GM23338 (cell line): ENCODE data around the gene FOXA2. TPM values are rescaled to one million over a fixed set of nuclear protein-coding genes. Genes with fewer than 3 reads are reported as not detected.
A peak's percentile ranks its signal among the peaks of the same experiment; 100 is the strongest.

Experiments used
- ATAC-seq: fragments of 200-7000 bp; cut with Tn5 transposase; 3 replicates; pipeline ENCODE4 v1.9.1; 2020
- DNase-seq: peaks from one replicate; pipeline ENCODE4 v3.0.0-alpha.2; 2015; ENCODE audit warnings: low spot score
- H2AFZ ChIP-seq: fragments of 200-600 bp; sonication (generic); 2 replicates; pipeline ENCODE4 v1.8.0; 2016; ENCODE audit warnings: antibody characterized with exemption, mild to moderate bottlenecking, moderate library complexity
- H3F3A ChIP-seq: fragments of 200-600 bp; sonication (generic); replicated peaks from 2 replicates; pipeline ENCODE4 v1.8.0; 2017; ENCODE audit warnings: antibody characterized with exemption, mixed run types, low read depth
- H3K27ac ChIP-seq: fragments of 200-600 bp; sonication (generic); 2 replicates; pipeline ENCODE4 v1.6.1; 2016; ENCODE audit warnings: low read depth
- H3K27me3 ChIP-seq: fragments of 200-600 bp; sonication (generic); 2 replicates; pipeline ENCODE4 v1.8.0; 2016; ENCODE audit warnings: mild to moderate bottlenecking, mixed run types, moderate library complexity; ENCODE audit not compliant: insufficient read depth
- H3K36me3 ChIP-seq: fragments of 200-600 bp; sonication (generic); 2 replicates; pipeline ENCODE4 v1.8.0; 2016; ENCODE audit warnings: mild to moderate bottlenecking; ENCODE audit not compliant: insufficient read depth
- H3K4me1 ChIP-seq: fragments of 200-600 bp; sonication (generic); 2 replicates; pipeline ENCODE4 v1.8.0; 2016; ENCODE audit warnings: mild to moderate bottlenecking, moderate library complexity; ENCODE audit not compliant: insufficient read depth
- H3K4me2 ChIP-seq: fragments of 200-600 bp; sonication (generic); 2 replicates; pipeline ENCODE4 v1.7.1; 2017; ENCODE audit warnings: mixed run types
- H3K4me3 ChIP-seq: fragments of 200-600 bp; sonication (generic); 2 replicates; pipeline ENCODE4 v1.6.1; 2016; ENCODE audit warnings: mixed run types
- H3K79me2 ChIP-seq: fragments of 200-600 bp; sonication (generic); replicated peaks from 2 replicates; pipeline ENCODE4 v1.8.0; 2017; ENCODE audit warnings: mild to moderate bottlenecking; ENCODE audit not compliant: insufficient read depth
- H3K9me2 ChIP-seq: fragments of 200-600 bp; sonication (generic); 2 replicates; pipeline ENCODE4 v1.8.0; 2017; ENCODE audit not compliant: insufficient read depth
- H4K20me1 ChIP-seq: fragments of 200-600 bp; sonication (generic); replicated peaks from 2 replicates; pipeline ENCODE4 v1.8.0; 2017; ENCODE audit warnings: mild to moderate bottlenecking; ENCODE audit not compliant: insufficient read depth
- H3K27ac Mint-ChIP-seq: 2 replicates; pipeline ENCODE4 v1.8.0; 2020; ENCODE audit warnings: inconsistent platforms, mild to moderate bottlenecking, moderate library complexity, mixed read lengths
- H3K27me3 Mint-ChIP-seq: 3 replicates; pipeline ENCODE4 v1.8.0; 2022; ENCODE audit warnings: low read depth, mild to moderate bottlenecking, moderate library complexity, mixed read lengths, inconsistent platforms; ENCODE audit not compliant: insufficient read depth, poor library complexity
- H3K36me3 Mint-ChIP-seq: 3 replicates; pipeline ENCODE4 v1.8.0; 2021; ENCODE audit warnings: low read depth, mild to moderate bottlenecking, inconsistent platforms, moderate library complexity, mixed read lengths
- H3K4me1 Mint-ChIP-seq: 3 replicates; pipeline ENCODE4 v1.8.0; 2020; ENCODE audit warnings: mild to moderate bottlenecking, inconsistent platforms, mixed read lengths
- H3K4me3 Mint-ChIP-seq: 3 replicates; pipeline ENCODE4 v1.8.0; 2021; ENCODE audit warnings: moderate library complexity, mild to moderate bottlenecking, inconsistent platforms, mixed read lengths
- H3K9me3 Mint-ChIP-seq: 3 replicates; pipeline ENCODE4 v1.8.0; 2020; ENCODE audit warnings: moderate library complexity, mild to moderate bottlenecking, inconsistent platforms, mixed read lengths
- CREB1 ChIP-seq: fragments of 250-450 bp; sonication (Bioruptor Pico); IDR thresholded peaks from 2 replicates; pipeline ENCODE4 v1.5.0; 2020; ENCODE audit warnings: low read depth, mild to moderate bottlenecking, moderate library complexity
- CTCF ChIP-seq, 2 experiments: fragments of 200-600 bp in 1 of 2; sonication (generic) in 1 of 2; conservative IDR thresholded peaks; 2 replicates each; pipeline versions ENCODE4 v1.5.1 to v1.6.1; 2016 to 2017; ENCODE audit warnings: antibody characterized with exemption in 2 of 2, low read depth in 2 of 2, mild to moderate bottlenecking in 2 of 2, moderate library complexity in 1 of 2
- ETS1 ChIP-seq: IDR thresholded peaks from 2 replicates; pipeline ENCODE4 v1.6.1; 2016; ENCODE audit warnings: antibody characterized with exemption
- EZH2 ChIP-seq: fragments of 200-600 bp; sonication (generic); IDR thresholded peaks from one replicate; pipeline ENCODE4 v1.8.0; 2017; ENCODE audit warnings: antibody characterized with exemption, mild to moderate bottlenecking, low read depth; ENCODE audit not compliant: unreplicated experiment
- EZH2phosphoT487 ChIP-seq: fragments of 200-600 bp; sonication (generic); IDR thresholded peaks from one replicate; pipeline ENCODE4 v1.8.1; 2018; ENCODE audit warnings: antibody characterized with exemption; ENCODE audit not compliant: unreplicated experiment
- JUNB ChIP-seq: IDR thresholded peaks from one replicate; pipeline ENCODE4 v1.6.1; 2016; ENCODE audit warnings: antibody characterized with exemption; ENCODE audit not compliant: unreplicated experiment
- POLR2AphosphoS5 ChIP-seq: IDR thresholded peaks from 2 replicates; pipeline ENCODE4 v1.6.1; 2016; ENCODE audit warnings: antibody characterized with exemption, low read depth
- REST ChIP-seq: IDR thresholded peaks from one replicate; pipeline ENCODE4 v1.6.1; 2018; ENCODE audit warnings: antibody characterized with exemption; ENCODE audit not compliant: unreplicated experiment
- STAT1 ChIP-seq: IDR thresholded peaks from one replicate; pipeline ENCODE4 v1.6.1; 2016; ENCODE audit warnings: antibody characterized with exemption; ENCODE audit not compliant: unreplicated experiment
- ZNF114 ChIP-seq: fragments of 250-450 bp; sonication (Bioruptor Pico); IDR thresholded peaks from 2 replicates; pipeline ENCODE4 v1.5.0; 2020; ENCODE audit warnings: mild to moderate bottlenecking, moderate library complexity
- ZNF331 ChIP-seq: fragments of 250-450 bp; sonication (Bioruptor Pico); IDR thresholded peaks from 2 replicates; pipeline ENCODE4 v1.5.0; 2020; ENCODE audit warnings: low read depth, mild to moderate bottlenecking, moderate library complexity
- polyA plus RNA-seq: library from polyadenylated mRNA; unstranded; fragments of >200 nt; fragmentation: Nextera tagmentation; extraction: Ambion mirVana; gene quantifications from 2 replicates; pipeline ENCODE4 v1.2.1, GENCODE V29; 2016
- total RNA-seq: library from RNA; depleted of rRNA; stranded (reverse); fragments of >200 nt; shearing (Covaris generic); gene quantifications from 2 replicates; pipeline ENCODE4 v1.2.3, GENCODE V29; 2014

The FOXA2 gene
- total and polyA plus RNA-seq, 2 experiments from 2014 or later = not detected

- ATAC-seq = no peak
- H3K4me1 Mint-ChIP-seq = peaks cover 82% of the 10 kb centered on the region
Observed at GRCh38 chr20:22559711-22560318, 24.6 kb downstream of the FOXA2 start.

GRCh38 chr20:22557403-22558276 is 26.7 kb downstream of the FOXA2 start:
- peaks cover 70% of the 10 kb centered on the region for H3K4me1 ChIP-seq
- H3F3A ChIP-seq = 0 out of 2 replicates have a peak, but pooled peaks cover 7% of the 10 kb centered on the region
- Mint-ChIP-seq H3K4me3 (no peak overlapping the region; the same call in 2 of the 3 replicates), H3K36me3 (peaks cover 6% of the 10 kb centered on the region), H3K27ac (no peak overlapping the region), H3K27me3 (peaks cover 81% of the 10 kb centered on the region), H3K9me3 (peaks cover 14% of the 10 kb centered on the region), H3K4me1 (peaks cover 65% of the 10 kb centered on the region)
- H3K4me2 ChIP-seq = peak overlapping the region; percentile 53; the same call in 1 of the 2 replicates
- H4K20me1 ChIP-seq = peaks cover 28% of the 10 kb centered on the region
- no peaks in the 10 kb centered on the region for H3K79me2 ChIP-seq
- H3K4me3 ChIP-seq = no peak overlapping the region
- peaks cover 88% of the 10 kb centered on the region for H3K27me3 ChIP-seq
- peaks cover 15% of the 10 kb centered on the region; the same call in 1 of the 2 replicates for H3K9me2 ChIP-seq
- no peak for DNase-seq
- no peak overlapping the region for H3K27ac ChIP-seq
- no peak overlapping the region for H2AFZ ChIP-seq
- peak; percentile 19 for ATAC-seq
- no peaks in the 10 kb centered on the region; the same call in 1 of the 2 replicates for H3K36me3 ChIP-seq
- TF ChIP-seq JUNB = no peak
- no peak for TF ChIP-seq STAT1
- no peak for TF ChIP-seq EZH2
- TF ChIP-seq REST = no peak
- TF ChIP-seq CREB1 = no peak
- no peak for TF ChIP-seq ZNF114 (CRISPR knock-in tag)
- TF ChIP-seq ETS1 = no peak
- no peak for TF ChIP-seq POLR2AphosphoS5
- TF ChIP-seq ZNF331 = no peak
- TF ChIP-seq CTCF (conservative IDR thresholded peaks at IDR 0.05; ENCODE audit: low read depth in 2 of 2) = no peak
- TF ChIP-seq EZH2phosphoT487 = no peak

More at GRCh38 chr20:22559711-22560318, 24.6 kb downstream of the FOXA2 start:
- DNase-seq = no peak
- Mint-ChIP-seq H3K27me3 (peaks cover 95% of the 10 kb centered on the region), H3K9me3 (no peaks in the 10 kb centered on the region), H3K36me3 (no peaks in the 10 kb centered on the region), H3K27ac (no peak overlapping the region), H3K4me3 (no peak overlapping the region)
- no peaks in the 10 kb centered on the region for H3K36me3 ChIP-seq
- H3K27me3 ChIP-seq = peaks cover 100% of the 10 kb centered on the region
- no peak overlapping the region for H2AFZ ChIP-seq
- H3K4me2 ChIP-seq = no peak overlapping the region
- TF ChIP-seq ZNF114 (CRISPR knock-in tag) (no peak), EZH2 (peak; percentile 40)
- H3K4me3 ChIP-seq = no peak overlapping the region
- peaks cover 41% of the 10 kb centered on the region for H4K20me1 ChIP-seq
- peaks cover 2% of the 10 kb centered on the region; the same call in 1 of the 2 replicates for H3K9me2 ChIP-seq
- no peak overlapping the region for H3K27ac ChIP-seq
- peaks cover 21% of the 10 kb centered on the region; the same call in 1 of the 2 replicates for H3F3A ChIP-seq
- H3K79me2 ChIP-seq = no peaks in the 10 kb centered on the region
- H3K4me1 ChIP-seq = peaks cover 92% of the 10 kb centered on the region
